MCF 10A (cell line): ENCODE data around the gene ABCB6. TPM values are rescaled to one million over a fixed set of nuclear protein-coding genes. Genes with fewer than 3 reads are reported as not detected.
"Not testable (repeated sequence)": the region's sequence is repeated elsewhere in the genome, so short reads cannot be mapped to it uniquely, and the experiment has no call there.

Experiments used
- BruUV-seq: library from RNA; stranded (reverse); fragments of 400-500 nt; replicated peaks from 2 replicates; lab custom pipeline; 2021; lab: Mats Ljungman, UMichigan
- CTCF ChIA-PET: fragments of 300-600 bp; sonication (Branson Sonifier 250); formaldehyde crosslinking; extraction: SDS; loops from one replicate; lab custom pipeline; 2021; ENCODE audit warnings: antibody characterized with exemption, inconsistent platforms; lab: Yijun Ruan, JAX
- POLR2A ChIA-PET: fragments of 300-600, 350-650 bp; sonication (Branson Sonifier 250); formaldehyde crosslinking; extraction: SDS; loops from one replicate; lab custom pipeline; 2020; ENCODE audit warnings: antibody characterized with exemption, inconsistent platforms; lab: Yijun Ruan, JAX
- DNase-seq: peaks from one replicate; pipeline ENCODE4 v3.0.0-alpha.2; 2018; ENCODE audit not compliant: unreplicated experiment
- H3K27ac Mint-ChIP-seq: one replicate; pipeline ENCODE4 v1.8.0; 2022; ENCODE audit warnings: mild to moderate bottlenecking, low read depth, mixed read lengths; ENCODE audit not compliant: unreplicated experiment
- H3K27me3 Mint-ChIP-seq: one replicate; pipeline ENCODE4 v1.8.0; 2022; ENCODE audit warnings: mixed read lengths; ENCODE audit not compliant: insufficient read depth, unreplicated experiment
- H3K36me3 Mint-ChIP-seq: one replicate; pipeline ENCODE4 v1.8.0; 2022; ENCODE audit warnings: mild to moderate bottlenecking, moderate library complexity, mixed read lengths; ENCODE audit not compliant: insufficient read depth, unreplicated experiment
- H3K4me1 Mint-ChIP-seq: one replicate; pipeline ENCODE4 v1.8.0; 2022; ENCODE audit warnings: mixed read lengths; ENCODE audit not compliant: insufficient read depth, unreplicated experiment
- H3K4me3 Mint-ChIP-seq: one replicate; pipeline ENCODE4 v1.8.0; 2022; ENCODE audit warnings: mild to moderate bottlenecking, moderate library complexity, mixed read lengths; ENCODE audit not compliant: unreplicated experiment
- H3K9me3 Mint-ChIP-seq: one replicate; pipeline ENCODE4 v1.8.0; 2022; ENCODE audit warnings: mixed read lengths; ENCODE audit not compliant: unreplicated experiment
- CTCF ChIP-seq: fragments of 200-600 bp; IDR thresholded peaks from one replicate; pipeline ENCODE4 v1.8.0; 2022; ENCODE audit warnings: antibody characterized with exemption, mild to moderate bottlenecking; ENCODE audit not compliant: unreplicated experiment
- intact Hi-C: fragments of 100-400 bp; cut with micrococcal nuclease; formaldehyde crosslinking; loops from 2 replicates; pipeline ENCODE4 v1.14.1; 2022
- total RNA-seq: library from RNA; stranded (reverse); gene quantifications from 2 replicates; pipeline ENCODE4 v1.2.3, GENCODE V29; 2022

The ABCB6 gene
- total RNA-seq, 1 experiment from 2014 or later, result 18.8 TPM

- TF ChIP-seq CTCF, result no peak
- no peak overlapping the region for H3K27ac Mint-ChIP-seq
- H3K9me3 Mint-ChIP-seq, result no peaks in the 10 kb centered on the region
- no peaks in the 10 kb centered on the region for H3K27me3 Mint-ChIP-seq
- BruUV-seq, result no TSS peak
- no peak for DNase-seq
- intact Hi-C loops, result no loop called here
- no peak overlapping the region for H3K4me3 Mint-ChIP-seq
- H3K36me3 Mint-ChIP-seq, result peaks cover 14% of the 10 kb centered on the region
- peaks cover 15% of the 10 kb centered on the region for H3K4me1 Mint-ChIP-seq
- POLR2A ChIA-PET, result interaction anchor here (1.3 to 1.4 kb wide), 2 partner anchors 25 to 29 kb away, joined by 3 read pairs; no protein-coding TSS in a partner anchor
- CTCF ChIA-PET, result interaction anchor here (0.6 to 2.0 kb wide), 2 partner anchors 10 to 24 kb away, joined by 3 to 6 read pairs; no protein-coding TSS in a partner anchor
Measured at GRCh38 chr2:219204425-219205164, 14.2 kb downstream of the ABCB6 start.

- H3K4me3 Mint-ChIP-seq, H3K27me3 Mint-ChIP-seq, DNase-seq, H3K4me1 Mint-ChIP-seq, H3K27ac Mint-ChIP-seq, H3K9me3 Mint-ChIP-seq, H3K36me3 Mint-ChIP-seq, BruUV-seq, intact Hi-C loops: not testable (repeated sequence)
- ChIA-PET CTCF (interaction anchor here (1.0 to 1.2 kb wide), 2 partner anchors 19 to 98 kb away, joined by 3 to 6 read pairs; no protein-coding TSS in a partner anchor), POLR2A (interaction anchor here (0.7 kb wide), 1 partner anchor 9 kb away, joined by 3 read pairs; no protein-coding TSS in a partner anchor)
Measured at GRCh38 chr2:219201331-219201730, 17.4 kb downstream of the ABCB6 start.

- CTCF ChIA-PET, result interaction anchor here (1.0 to 1.2 kb wide), 2 partner anchors 19 to 99 kb away, joined by 3 to 6 read pairs; no protein-coding TSS in a partner anchor
- intact Hi-C loops, BruUV-seq: not testable (repeated sequence)
Measured at GRCh38 chr2:219200502-219201326, 18.0 kb downstream of the ABCB6 start.

GRCh38 chr2:219199470-219200211 is 19.1 kb downstream of the ABCB6 start:
- Mint-ChIP-seq H3K27me3 (no peaks in the 10 kb centered on the region), H3K27ac (no peak overlapping the region), H3K4me3 (no peak overlapping the region), H3K4me1 (no peaks in the 10 kb centered on the region), H3K36me3 (no peaks in the 10 kb centered on the region), H3K9me3 (no peaks in the 10 kb centered on the region)
- CTCF ChIA-PET, result interaction anchor here (1.0 to 1.2 kb wide), 3 partner anchors 18 to 95 kb away, joined by 3 to 6 read pairs (median 3); no protein-coding TSS in a partner anchor
- POLR2A ChIA-PET, result interaction anchor here (1.1 to 1.2 kb wide), 2 partner anchors 24 to 33 kb away, joined by 3 to 5 read pairs; no protein-coding TSS in a partner anchor
- intact Hi-C loops, result no loop called here
- DNase-seq, result no peak
- no TSS peak for BruUV-seq
- TF ChIP-seq CTCF, result no peak

More at GRCh38 chr2:219200502-219201326, 18.0 kb downstream of the ABCB6 start:
- not testable (repeated sequence) for H3K36me3 Mint-ChIP-seq, H3K27ac Mint-ChIP-seq, H3K4me3 Mint-ChIP-seq, DNase-seq, H3K27me3 Mint-ChIP-seq, H3K9me3 Mint-ChIP-seq, H3K4me1 Mint-ChIP-seq
- POLR2A ChIA-PET, result interaction anchor here (0.7 kb wide), 2 partner anchors 8 to 22 kb away, joined by 3 read pairs; no protein-coding TSS in a partner anchor
